Measurements from ENCODE around the gene BORCS5.

Gene BORCS5

GRCh38 chr12:12439636-12440035 is 82.8 kb downstream of the BORCS5 start:
- TF ChIP-seq PATZ1 (CRISPR knock-in tag; IDR thresholded peaks at IDR 0.05; ENCODE audit: borderline replicate concordance): no peak
- no peak for TF ChIP-seq RARB (CRISPR knock-in tag; IDR thresholded peaks at IDR 0.05)
- TF ChIP-seq ZNF565 (CRISPR knock-in tag; conservative IDR thresholded peaks at IDR 0.05; ENCODE audit: low read depth): no peak
- no peak for TF ChIP-seq GLIS3 (CRISPR knock-in tag; IDR thresholded peaks at IDR 0.05)
- TF ChIP-seq TSHZ2 (CRISPR knock-in tag; IDR thresholded peaks at IDR 0.05): no peak
- no peak for TF ChIP-seq OSR1 (CRISPR knock-in tag; IDR thresholded peaks at IDR 0.05)
- no peak for TF ChIP-seq ZFP30 (CRISPR knock-in tag; IDR thresholded peaks at IDR 0.05)
- TF ChIP-seq CSRNP3 (CRISPR knock-in tag; IDR thresholded peaks at IDR 0.05): no peak
- TF ChIP-seq ARNTL (CRISPR knock-in tag; IDR thresholded peaks at IDR 0.05; ENCODE audit: borderline replicate concordance, low read depth): no peak
- no peak for TF ChIP-seq ISL1 (CRISPR knock-in tag; IDR thresholded peaks at IDR 0.05)
- no peak for TF ChIP-seq ZNF70 (CRISPR knock-in tag; IDR thresholded peaks at IDR 0.05)

GRCh38 chr12:12440784-12441428 is 84.0 kb downstream of the BORCS5 start:
- TF ChIP-seq RARB (CRISPR knock-in tag; IDR thresholded peaks at IDR 0.05) (no peak), TOX (CRISPR knock-in tag; IDR thresholded peaks at IDR 0.05; ENCODE audit: borderline replicate concordance) (no peak), ZNF8 (CRISPR knock-in tag; IDR thresholded peaks at IDR 0.05) (no peak), ARNTL (CRISPR knock-in tag; IDR thresholded peaks at IDR 0.05; ENCODE audit: borderline replicate concordance, low read depth) (no peak), PATZ1 (CRISPR knock-in tag; IDR thresholded peaks at IDR 0.05; ENCODE audit: borderline replicate concordance) (no peak), CSDC2 (CRISPR knock-in tag; IDR thresholded peaks at IDR 0.05) (no peak), GLIS3 (CRISPR knock-in tag; IDR thresholded peaks at IDR 0.05) (no peak), CREB5 (CRISPR knock-in tag; IDR thresholded peaks at IDR 0.05; ENCODE audit: low read depth) (no peak), ISL1 (CRISPR knock-in tag; IDR thresholded peaks at IDR 0.05) (no peak), PPARA (CRISPR knock-in tag; IDR thresholded peaks at IDR 0.05; ENCODE audit: borderline replicate concordance) (no peak), TSHZ2 (CRISPR knock-in tag; IDR thresholded peaks at IDR 0.05) (no peak), OSR1 (CRISPR knock-in tag; IDR thresholded peaks at IDR 0.05) (no peak), ZC3H10 (CRISPR knock-in tag; IDR thresholded peaks at IDR 0.05) (no peak), BACH2 (CRISPR knock-in tag; IDR thresholded peaks at IDR 0.05; ENCODE audit: borderline replicate concordance) (no peak), POU6F1 (CRISPR knock-in tag; IDR thresholded peaks at IDR 0.05; ENCODE audit: borderline replicate concordance, low read depth) (no peak), ZFP3 (CRISPR knock-in tag; IDR thresholded peaks at IDR 0.05) (no peak), CSRNP3 (CRISPR knock-in tag; IDR thresholded peaks at IDR 0.05) (no peak), ESRRG (CRISPR knock-in tag; IDR thresholded peaks at IDR 0.05) (no peak)
- no peak for ATAC-seq

More at GRCh38 chr12:12439636-12440035, 82.8 kb downstream of the BORCS5 start:
- no peak for ATAC-seq

All from SK-N-SH treated with all-trans-retinoic acid at 6 μM for 48 hours (cell line).